ENCODE measurements around the gene SFMBT1. TPM values are rescaled to one million over a fixed set of nuclear protein-coding genes. Genes with fewer than 3 reads are reported as not detected.

Gene SFMBT1
- total RNA-seq, 4 donors from 2014 or later, result 16.1 to 45.4 (median 23.0) TPM

- H3K4me3 ChIP-seq, result no peak overlapping the region
- no peaks in the 10 kb centered on the region for H3K4me1 ChIP-seq
- peak in 2 of 3 donors; percentile 52 to 80 for DNase-seq
- no peaks in the 10 kb centered on the region for H3K9me3 ChIP-seq
- no peaks in the 10 kb centered on the region for H3K27me3 ChIP-seq
- TF ChIP-seq, protein P1, sequence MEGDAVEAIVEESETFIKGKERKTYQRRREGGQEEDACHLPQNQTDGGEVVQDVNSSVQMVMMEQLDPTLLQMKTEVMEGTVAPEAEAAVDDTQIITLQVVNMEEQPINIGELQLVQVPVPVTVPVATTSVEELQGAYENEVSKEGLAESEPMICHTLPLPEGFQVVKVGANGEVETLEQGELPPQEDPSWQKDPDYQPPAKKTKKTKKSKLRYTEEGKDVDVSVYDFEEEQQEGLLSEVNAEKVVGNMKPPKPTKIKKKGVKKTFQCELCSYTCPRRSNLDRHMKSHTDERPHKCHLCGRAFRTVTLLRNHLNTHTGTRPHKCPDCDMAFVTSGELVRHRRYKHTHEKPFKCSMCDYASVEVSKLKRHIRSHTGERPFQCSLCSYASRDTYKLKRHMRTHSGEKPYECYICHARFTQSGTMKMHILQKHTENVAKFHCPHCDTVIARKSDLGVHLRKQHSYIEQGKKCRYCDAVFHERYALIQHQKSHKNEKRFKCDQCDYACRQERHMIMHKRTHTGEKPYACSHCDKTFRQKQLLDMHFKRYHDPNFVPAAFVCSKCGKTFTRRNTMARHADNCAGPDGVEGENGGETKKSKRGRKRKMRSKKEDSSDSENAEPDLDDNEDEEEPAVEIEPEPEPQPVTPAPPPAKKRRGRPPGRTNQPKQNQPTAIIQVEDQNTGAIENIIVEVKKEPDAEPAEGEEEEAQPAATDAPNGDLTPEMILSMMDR (IDR thresholded peaks at IDR 0.05), result peak; percentile 56 to 75 (median 70)
- no peak for TF ChIP-seq POLR2A (IDR thresholded peaks at IDR 0.05)
- peaks cover 0 to 1% (median 0%) of the 10 kb centered on the region in 3 donors for H3K36me3 ChIP-seq
- H3K27ac ChIP-seq, result no peak overlapping the region
These were observed 111.0 kb downstream of the SFMBT1 start for GRCh38 chr3:52934630-52935530.

DNA sequence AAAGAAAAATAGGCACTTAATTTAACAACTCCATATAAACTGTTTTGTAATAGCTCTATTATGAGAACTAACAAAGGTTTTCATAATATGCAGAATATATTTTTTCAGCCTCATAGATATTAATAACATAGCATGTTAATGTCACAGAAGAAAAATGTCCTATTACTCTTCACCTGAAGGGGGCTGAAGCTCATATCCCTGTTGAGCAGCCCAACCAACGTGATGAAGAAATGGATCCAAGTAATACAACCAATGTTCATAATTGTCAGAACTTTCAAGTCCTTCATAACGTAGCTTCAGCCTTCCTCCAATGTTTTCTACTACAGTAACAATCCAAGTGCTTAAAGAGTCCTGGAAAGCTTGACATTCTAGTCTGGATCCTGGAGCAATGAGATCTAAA lies 114.0 kb downstream of the SFMBT1 start:
- H3K4me1 ChIP-seq, result no peaks in the 10 kb centered on the region
- H3K27me3 ChIP-seq, result no peaks in the 10 kb centered on the region
- TF ChIP-seq, protein P1 (IDR thresholded peaks at IDR 0.05), result peak in 1 of 6 experiments; percentile 4
- no peak for TF ChIP-seq POLR2A (IDR thresholded peaks at IDR 0.05)
- H3K36me3 ChIP-seq, result peaks cover 0 to 13% (median 0%) of the 10 kb centered on the region in 3 donors
- H3K9me3 ChIP-seq, result no peaks in the 10 kb centered on the region
- H3K4me3 ChIP-seq, result no peak overlapping the region
- H3K27ac ChIP-seq, result no peak overlapping the region
- no peak for DNase-seq

DNA sequence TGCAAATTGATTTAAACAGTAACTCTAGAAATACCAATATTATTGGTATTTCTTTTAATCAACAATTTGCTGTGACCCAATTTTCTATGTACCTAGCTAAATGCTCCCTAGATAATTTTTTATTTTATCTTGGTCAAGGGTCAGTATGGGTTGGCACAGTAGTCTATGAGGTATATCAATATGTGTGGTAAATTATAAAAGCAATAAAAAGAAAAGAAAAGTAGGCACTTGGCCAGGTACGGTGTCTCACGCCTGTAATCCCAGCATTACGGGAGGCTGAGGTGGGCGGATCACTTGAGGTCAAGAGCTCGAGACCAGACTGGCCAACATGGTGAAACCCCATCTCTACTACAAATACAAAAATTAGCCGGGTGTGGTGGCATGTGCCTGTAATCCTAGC lies 114.5 kb downstream of the SFMBT1 start:
- Histone ChIP-seq H3K27me3 (no peaks in the 10 kb centered on the region), H3K4me3 (no peak overlapping the region), H3K27ac (no peak overlapping the region), H3K4me1 (no peaks in the 10 kb centered on the region), H3K9me3 (no peaks in the 10 kb centered on the region), H3K36me3 (peaks cover 0 to 13% (median 0%) of the 10 kb centered on the region in 3 donors)
- TF ChIP-seq, protein P1 (IDR thresholded peaks at IDR 0.05), result no peak
- no peak for TF ChIP-seq POLR2A (IDR thresholded peaks at IDR 0.05)
- DNase-seq, result no peak

DNA sequence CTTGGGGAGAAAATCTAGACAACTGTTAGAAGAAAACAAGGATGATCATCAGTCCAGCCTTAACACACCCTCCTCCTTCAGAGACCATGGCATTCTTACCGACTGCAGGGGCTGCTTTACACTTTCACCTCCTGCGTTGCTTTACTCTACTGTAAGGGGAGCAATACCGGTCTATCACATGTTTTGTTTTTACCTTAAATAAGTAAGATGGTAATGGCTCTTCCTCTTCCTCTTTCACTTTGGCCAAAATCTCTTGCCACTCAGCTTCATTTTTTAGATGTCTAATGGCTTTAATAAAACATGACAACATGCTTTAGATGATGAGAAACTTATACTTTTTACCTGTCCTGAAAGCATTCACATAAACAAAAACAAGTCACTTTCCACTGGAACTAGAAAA lies 115.1 kb downstream of the SFMBT1 start:
- H3K4me1 ChIP-seq, result no peaks in the 10 kb centered on the region
- H3K4me3 ChIP-seq, result no peak overlapping the region
- H3K27ac ChIP-seq, result no peak overlapping the region
- peaks cover 0 to 16% (median 0%) of the 10 kb centered on the region in 3 donors for H3K36me3 ChIP-seq
- H3K27me3 ChIP-seq, result no peaks in the 10 kb centered on the region
- no peak for TF ChIP-seq POLR2A (IDR thresholded peaks at IDR 0.05)
- TF ChIP-seq, protein P1 (IDR thresholded peaks at IDR 0.05), result no peak
- DNase-seq, result no peak
- no peaks in the 10 kb centered on the region for H3K9me3 ChIP-seq

DNA sequence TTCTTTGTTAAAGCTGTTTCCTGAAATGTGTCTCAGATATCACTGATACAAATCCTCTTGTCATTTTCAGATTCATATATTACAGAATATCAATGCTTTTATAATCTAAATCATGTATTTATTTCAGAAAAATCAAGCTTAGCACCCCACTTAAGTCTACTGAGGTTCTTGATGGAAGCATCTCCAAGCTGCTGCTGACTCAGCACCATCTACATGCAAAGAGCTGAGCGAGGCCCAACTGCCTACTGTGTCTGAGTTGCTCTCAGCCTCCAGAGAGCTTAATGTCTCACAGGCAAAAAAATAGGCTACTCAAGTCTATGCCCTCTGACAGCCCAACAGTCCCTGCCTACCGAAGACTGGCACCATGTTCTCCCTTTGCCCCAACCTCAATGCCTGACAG lies 119.3 kb downstream of the SFMBT1 start:
- DNase-seq, result no peak
- no peaks in the 10 kb centered on the region for H3K9me3 ChIP-seq
- H3K4me3 ChIP-seq, result no peak overlapping the region
- no peaks in the 10 kb centered on the region for H3K4me1 ChIP-seq
- H3K27ac ChIP-seq, result no peak overlapping the region
- no peaks in the 10 kb centered on the region for H3K27me3 ChIP-seq
- H3K36me3 ChIP-seq, result peaks cover 0 to 24% (median 0%) of the 10 kb centered on the region in 3 donors
- TF ChIP-seq, protein P1 (IDR thresholded peaks at IDR 0.05), result no peak
- no peak for TF ChIP-seq POLR2A (IDR thresholded peaks at IDR 0.05)

All from Peyer's patch (tissue), 4 donors.